Nasal cavity respiratory epithelium epithelial cell of viscerocranial mucosa (primary cell): ENCODE data around the gene RPS2. TPM values are rescaled to one million over a fixed set of nuclear protein-coding genes. Genes with fewer than 3 reads are reported as not detected.

Experiments
- total RNA-seq: library from RNA; depleted of rRNA; stranded (reverse); fragments of >200 nt; gene quantifications from 2 replicates; pipeline ENCODE4 v1.2.3, GENCODE V29; 2014

Gene RPS2
- 2,006 and 6,295 TPM in 2 replicates for total RNA-seq

GRCh38 chr16:1964506-1965395, at the start of gene RPS2:
Gene RPS2 (minus strand): TSS chr16:1964826. CDS start chr16:1964625, 201 bp downstream.

GRCh38 chr16:2009791-2010510, 45.3 kb upstream of the RPS2 start, which contains the start of gene ZNF598:
Gene ZNF598 (minus strand): TSS chr16:2009821.

GRCh38 chr16:1989209-1990100, 24.8 kb upstream of the RPS2 start, which contains the start of gene SYNGR3:
Gene SYNGR3 (plus strand): TSS chr16:1989970. CDS start chr16:1990103, 133 bp downstream.

GRCh38 chr16:1983544-1984346, 19.1 kb upstream of the RPS2 start, which contains the start of gene GFER:
Gene GFER (plus strand): TSS chr16:1984193. CDS start chr16:1984219, 26 bp downstream.

GRCh38 chr16:1981398-1981836, 16.8 kb upstream of the RPS2 start, which contains the start of gene NOXO1:
Gene NOXO1 (minus strand): TSS chr16:1981469. CDS start chr16:1981179, 290 bp downstream.

GRCh38 chr16:1971796-1972489, 7.3 kb upstream of the RPS2 start, which contains the start of gene TBL3:
Gene TBL3 (plus strand): TSS chr16:1972053. CDS start chr16:1972165, 112 bp downstream.

GRCh38 chr16:1966460-1966859, 1.8 kb upstream of the RPS2 start, which contains the start of gene RNF151:
Gene RNF151 (plus strand): TSS chr16:1966856. CDS start chr16:1966882, 26 bp downstream.

GRCh38 chr16:1959269-1960039, 5.2 kb downstream of the RPS2 start, which contains the start of gene NDUFB10:
Gene NDUFB10 (plus strand): TSS chr16:1959538. CDS start chr16:1959625, 87 bp downstream.

GRCh38 chr16:1942810-1943726, 21.6 kb downstream of the RPS2 start, which contains the start of gene MSRB1:
Gene MSRB1 (minus strand): TSS chr16:1943199. CDS start chr16:1943156, 43 bp downstream.

GRCh38 chr16:1918351-1919326, 46.0 kb downstream of the RPS2 start, which contains the start of gene HS3ST6:
Gene HS3ST6 (minus strand): TSS chr16:1918415. CDS start chr16:1918323, 92 bp downstream.

Other genes with a start within 250 kb of the RPS2 start
- gene NME3, start 193.3 kb downstream of the RPS2 start, total RNA-seq: 29.6 and 59.5 TPM in 2 replicates
- 8.9 and 14.9 TPM in 2 replicates for gene EME2, start 192.0 kb downstream of the RPS2 start, total RNA-seq
- 50.8 and 76.9 TPM in 2 replicates for gene MRPS34, start 191.7 kb downstream of the RPS2 start, total RNA-seq
- gene SPSB3, start 182.3 kb downstream of the RPS2 start, total RNA-seq: 35.5 TPM in 2 replicates
- gene NUBP2, start 181.9 kb downstream of the RPS2 start, total RNA-seq: 48.6 and 66.3 TPM in 2 replicates
- gene IGFALS, start 171.1 kb downstream of the RPS2 start, total RNA-seq: under 0.01 TPM in 1 of 2 replicates, not detected in the other
- gene HAGH, start 138.0 kb downstream of the RPS2 start, total RNA-seq: 56.7 and 77.9 TPM in 2 replicates
- gene FAHD1, start 137.6 kb downstream of the RPS2 start, total RNA-seq: 83.4 and 95.7 TPM in 2 replicates
- gene MEIOB, start 92.7 kb downstream of the RPS2 start, total RNA-seq: 0.07 TPM in 1 of 2 replicates, not detected in the other
- gene HS3ST6, start 46.4 kb downstream of the RPS2 start, total RNA-seq: 0.34 and 0.50 TPM in 2 replicates
- gene MSRB1, start 21.6 kb downstream of the RPS2 start, total RNA-seq: 6.8 and 7.3 TPM in 2 replicates
- under 0.01 TPM in 1 of 2 replicates, not detected in the other for gene RPL3L, start 10.1 kb downstream of the RPS2 start, total RNA-seq
- 158 and 171 TPM in 2 replicates for gene NDUFB10, start 5.3 kb downstream of the RPS2 start, total RNA-seq
- gene RNF151, start 2.0 kb upstream of the RPS2 start, total RNA-seq: not detected in 2 replicates
- gene TBL3, start 7.2 kb upstream of the RPS2 start, total RNA-seq: 50.2 and 57.3 TPM in 2 replicates
- gene NOXO1, start 16.6 kb upstream of the RPS2 start, total RNA-seq: 0.28 and 1.7 TPM in 2 replicates
- 9.0 and 14.0 TPM in 2 replicates for gene GFER, start 19.4 kb upstream of the RPS2 start, total RNA-seq
- 1.1 and 4.4 TPM in 2 replicates for gene SYNGR3, start 25.1 kb upstream of the RPS2 start, total RNA-seq
- 47.8 and 68.7 TPM in 2 replicates for gene ZNF598, start 45.0 kb upstream of the RPS2 start, total RNA-seq
- under 0.01 TPM in 1 of 2 replicates, not detected in the other for gene NPW, start 55.0 kb upstream of the RPS2 start, total RNA-seq
- gene NHERF2, start 62.1 kb upstream of the RPS2 start, total RNA-seq: 10.3 and 19.8 TPM in 2 replicates
- 17.4 and 21.2 TPM in 2 replicates for gene NTHL1, start 83.0 kb upstream of the RPS2 start, total RNA-seq
- 19.8 and 53.7 TPM in 2 replicates for gene TSC2, start 83.2 kb upstream of the RPS2 start, total RNA-seq
- gene PKD1, start 171.1 kb upstream of the RPS2 start, total RNA-seq: 89.5 and 226 TPM in 2 replicates
- 0.28 and 0.34 TPM in 2 replicates for gene RAB26, start 183.8 kb upstream of the RPS2 start, total RNA-seq
- gene TRAF7, start 191.0 kb upstream of the RPS2 start, total RNA-seq: 57.1 and 81.6 TPM in 2 replicates
- 0.34 and 1.6 TPM in 2 replicates for gene CASKIN1, start 231.8 kb upstream of the RPS2 start, total RNA-seq
- gene MLST8, start 240.6 kb upstream of the RPS2 start, total RNA-seq: 23.9 and 25.3 TPM in 2 replicates
- 1.0 and 2.1 TPM in 2 replicates for gene BRICD5, start 246.0 kb upstream of the RPS2 start, total RNA-seq